CD4-positive, alpha-beta T cell (primary cell): ENCODE data around the gene CALHM5. TPM values are rescaled to one million over a fixed set of nuclear protein-coding genes. Genes with fewer than 3 reads are reported as not detected.

Experiments used
- ATAC-seq: fragments of 200-7000 bp; cut with Tn5 transposase; one replicate; pipeline ENCODE4 v1.10.0; 2022; ENCODE audit warnings: mild to moderate bottlenecking; ENCODE audit not compliant: poor library complexity
- CTCF ChIA-PET: fragments of 350-600 bp; sonication (Branson Sonifier 250); formaldehyde crosslinking; loops from one replicate; lab custom pipeline; 2021; ENCODE audit warnings: antibody characterized with exemption, inconsistent platforms; lab: Charles Lee
- POLR2A ChIA-PET: fragments of 350-600 bp; sonication (Branson Sonifier 250); formaldehyde crosslinking; loops from one replicate; lab custom pipeline; 2021; ENCODE audit warnings: antibody characterized with exemption, inconsistent platforms; lab: Charles Lee
- DNase-seq, 14 experiments: peaks; one replicate each; pipeline ENCODE4 v3.0.0-alpha.2; 2013 to 2020; ENCODE audit warnings: mixed read lengths in 2 of 14
- H3K27ac ChIP-seq, 2 donors: one replicate each; pipeline versions ENCODE4 v1.5.1 to v1.7.0; 2013; ENCODE audit warnings: low read length in 2 of 2, low read depth in 1 of 2, mild to moderate bottlenecking in 1 of 2
- H3K27me3 ChIP-seq, 2 experiments: 1 replicate in 1 of 2; 2 replicates in 1 of 2; pipeline versions ENCODE4 v1.6.1 to v1.7.0; 2013; ENCODE audit warnings: low read length in 2 of 2, control low read depth in 1 of 2, mild to moderate bottlenecking in 1 of 2, moderate library complexity in 1 of 2; ENCODE audit not compliant: insufficient read depth in 2 of 2, control insufficient read depth in 1 of 2
- H3K36me3 ChIP-seq: one replicate; pipeline ENCODE4 v1.6.1; 2013; ENCODE audit warnings: low read length, control low read depth; ENCODE audit not compliant: insufficient read depth
- H3K4me1 ChIP-seq: one replicate; pipeline ENCODE4 v1.6.1; 2013; ENCODE audit warnings: low read length, control low read depth; ENCODE audit not compliant: insufficient read depth
- H3K4me3 ChIP-seq: one replicate; pipeline ENCODE4 v1.5.1; 2013; ENCODE audit warnings: mild to moderate bottlenecking, low read length, moderate library complexity
- H3K9me3 ChIP-seq, 2 experiments: 1 replicate in 1 of 2; 2 replicates in 1 of 2; pipeline versions ENCODE4 v1.6.1 to v1.7.0; 2013; ENCODE audit warnings: low read length in 2 of 2, mild to moderate bottlenecking in 2 of 2, control low read depth in 1 of 2, moderate library complexity in 1 of 2; ENCODE audit not compliant: control insufficient read depth in 1 of 2, insufficient read depth in 1 of 2
- H3K27ac Mint-ChIP-seq: one replicate; pipeline ENCODE4 v1.8.0; 2020; ENCODE audit warnings: mixed read lengths
- H3K27me3 Mint-ChIP-seq: one replicate; pipeline ENCODE4 v1.8.0; 2021; ENCODE audit warnings: mixed read lengths
- H3K36me3 Mint-ChIP-seq: one replicate; pipeline ENCODE4 v1.8.0; 2021; ENCODE audit warnings: low read depth, mixed read lengths
- H3K4me1 Mint-ChIP-seq: one replicate; pipeline ENCODE4 v1.8.0; 2021; ENCODE audit warnings: low read depth, mixed read lengths
- H3K4me3 Mint-ChIP-seq: one replicate; pipeline ENCODE4 v1.8.0; 2020; ENCODE audit warnings: mild to moderate bottlenecking, mixed read lengths
- H3K9me3 Mint-ChIP-seq: one replicate; pipeline ENCODE4 v1.8.0; 2020; ENCODE audit warnings: mixed read lengths
- CTCF ChIP-seq: fragments of 200-600 bp; IDR thresholded peaks from one replicate; pipeline ENCODE4 v1.8.0; 2022; ENCODE audit warnings: antibody characterized with exemption, mild to moderate bottlenecking
- intact Hi-C, 2 experiments: fragments of 100-400 bp; cut with DNase I in 1 of 2; cut with micrococcal nuclease in 1 of 2; formaldehyde crosslinking; loops; one replicate each; pipeline versions ENCODE4 v1.15.1 to v1.9.0; 2023 to 2025; cut with DNase I, micrococcal nuclease
- total RNA-seq, 174 experiments: library from RNA in 2 of 174; stranded (reverse) in 2 of 174; gene quantifications; one replicate each; pipeline ENCODE4 v1.2.3 and lab custom pipeline; 2021 to 2026

The CALHM5 gene
- total RNA-seq, 2 experiments from 2014 or later: not detected

- intact Hi-C loops: no loop called here
- DNase-seq (no peak), ATAC-seq (no peak)
- no peaks in the 10 kb centered on the region for H3K36me3 Mint-ChIP-seq
- peaks cover 36% of the 10 kb centered on the region for H3K27me3 Mint-ChIP-seq
- peaks cover 0 to 5% of the 10 kb centered on the region in 2 experiments for H3K27me3 ChIP-seq
- H3K9me3 Mint-ChIP-seq: no peaks in the 10 kb centered on the region
- no peak for TF ChIP-seq CTCF
- no peaks in the 10 kb centered on the region for H3K4me1 Mint-ChIP-seq
- no peaks in the 10 kb centered on the region for H3K4me1 ChIP-seq
- no peak overlapping the region for H3K4me3 Mint-ChIP-seq
- no peaks in the 10 kb centered on the region for H3K36me3 ChIP-seq
- no peak overlapping the region for H3K27ac ChIP-seq
- ChIA-PET CTCF (no interaction called here), POLR2A (no interaction called here)
- no peak overlapping the region for H3K4me3 ChIP-seq
- no peak overlapping the region for H3K27ac Mint-ChIP-seq
- no peaks in the 10 kb centered on the region for H3K9me3 ChIP-seq
Observed at GRCh38 chr6:116528780-116529179, 17.3 kb downstream of the CALHM5 start.

- Mint-ChIP-seq H3K4me1 (no peaks in the 10 kb centered on the region), H3K9me3 (no peaks in the 10 kb centered on the region), H3K4me3 (no peak overlapping the region), H3K36me3 (no peaks in the 10 kb centered on the region), H3K27me3 (peaks cover 38% of the 10 kb centered on the region), H3K27ac (no peak overlapping the region)
- no peak overlapping the region for H3K27ac ChIP-seq
- ChIA-PET CTCF (no interaction called here), POLR2A (no interaction called here)
- intact Hi-C loops: loop anchor here (2.0 to 10.0 kb wide), 4 partner anchors 89 to 315 kb away; no protein-coding TSS in a partner anchor
- H3K9me3 ChIP-seq: no peaks in the 10 kb centered on the region
- ATAC-seq: no peak
- H3K4me3 ChIP-seq: no peak overlapping the region
- DNase-seq: no peak
- no peaks in the 10 kb centered on the region for H3K4me1 ChIP-seq
- H3K27me3 ChIP-seq: peaks cover 0 to 5% of the 10 kb centered on the region in 2 experiments
- H3K36me3 ChIP-seq: no peaks in the 10 kb centered on the region
- no peak for TF ChIP-seq CTCF
Observed at GRCh38 chr6:116529466-116530290, 18.2 kb downstream of the CALHM5 start.

- Mint-ChIP-seq H3K9me3 (no peaks in the 10 kb centered on the region), H3K4me3 (no peak overlapping the region), H3K27me3 (peaks cover 38% of the 10 kb centered on the region), H3K27ac (no peak overlapping the region), H3K36me3 (no peaks in the 10 kb centered on the region), H3K4me1 (no peaks in the 10 kb centered on the region)
- Histone ChIP-seq H3K36me3 (no peaks in the 10 kb centered on the region), H3K9me3 (no peaks in the 10 kb centered on the region), H3K4me1 (no peaks in the 10 kb centered on the region), H3K27ac (no peak overlapping the region), H3K4me3 (no peak overlapping the region), H3K27me3 (peaks cover 0 to 5% of the 10 kb centered on the region in 2 experiments)
- no peak for TF ChIP-seq CTCF
- DNase-seq (no peak), ATAC-seq (no peak)
- intact Hi-C loops: loop anchor here (2.0 to 10.0 kb wide), 4 partner anchors 90 to 314 kb away; no protein-coding TSS in a partner anchor
- CTCF ChIA-PET: interaction anchor here (0.6 kb wide), 1 partner anchor 243 kb away, joined by 3 read pairs; no protein-coding TSS in a partner anchor
- POLR2A ChIA-PET: no interaction called here
Observed at GRCh38 chr6:116530436-116530835, 19.0 kb downstream of the CALHM5 start.
